SK-N-SH (cell line): ENCODE results near the gene ALPG.

ENCODE experiments used
- REST ChIP-seq: IDR thresholded peaks from 2 replicates; pipeline ENCODE4 v1.6.1; 2012; ENCODE audit warnings: mild to moderate bottlenecking, low read depth, low read length, moderate library complexity
- RXRA ChIP-seq: IDR thresholded peaks from 2 replicates; pipeline ENCODE4 v1.4.0; 2012; ENCODE audit warnings: low read depth, mild to moderate bottlenecking, borderline replicate concordance
- TAF1 ChIP-seq: IDR thresholded peaks from 2 replicates; pipeline ENCODE4 v1.6.1; 2012; ENCODE audit warnings: low read depth, mild to moderate bottlenecking, low read length, moderate library complexity, borderline replicate concordance
- USF1 ChIP-seq: IDR thresholded peaks from 2 replicates; pipeline ENCODE4 v1.4.0; 2012; ENCODE audit warnings: low read depth, borderline replicate concordance
- YY1 ChIP-seq: IDR thresholded peaks from 2 replicates; pipeline ENCODE4 v1.4.0; 2012; ENCODE audit warnings: low read depth, mild to moderate bottlenecking
- TF ChIP-seq, protein P1 (sequence below): fragments of 200-600 bp; sonication (generic); IDR thresholded peaks from 2 replicates; pipeline ENCODE4 v1.6.1; 2017; ENCODE audit warnings: antibody characterized with exemption, mild to moderate bottlenecking, moderate library complexity

DNA sequence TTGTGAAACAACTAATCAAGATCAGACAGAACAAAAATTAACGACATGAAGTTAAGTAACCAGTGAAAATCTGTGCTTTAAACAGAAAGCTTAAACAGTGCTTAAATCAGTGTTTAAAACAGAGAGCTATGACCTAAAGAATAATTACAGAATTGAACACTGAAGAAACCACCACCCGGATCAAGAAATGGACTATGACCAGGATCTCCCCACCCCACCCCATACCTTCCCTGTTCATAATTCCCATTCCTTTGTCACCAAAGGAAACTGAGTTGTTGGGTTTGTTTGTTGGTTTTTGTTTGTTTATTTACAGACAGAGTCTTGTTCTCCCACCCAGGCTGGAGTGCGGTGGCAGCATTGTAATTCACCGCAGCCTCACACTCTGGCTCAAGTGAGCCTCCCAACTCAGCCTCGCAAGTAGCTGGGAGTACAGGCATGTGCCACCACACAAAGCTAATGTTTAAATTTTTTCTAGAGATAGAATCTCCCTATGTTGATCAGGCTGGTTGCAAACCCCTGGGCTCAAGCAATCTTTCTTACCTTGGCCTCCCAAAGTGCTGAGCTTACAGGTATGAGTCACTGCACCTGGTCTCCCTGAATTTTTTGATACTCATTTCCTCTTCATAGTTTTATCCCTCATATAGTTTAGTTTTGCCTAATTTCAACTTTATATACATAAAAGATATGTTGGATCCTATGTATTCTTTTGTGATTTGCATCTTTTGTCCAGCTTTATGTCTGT is 8.2 kb upstream of the ALPG start:
- TF ChIP-seq RXRA = no peak
- no peak for TF ChIP-seq YY1
- no peak for TF ChIP-seq TAF1
- TF ChIP-seq, protein P1, sequence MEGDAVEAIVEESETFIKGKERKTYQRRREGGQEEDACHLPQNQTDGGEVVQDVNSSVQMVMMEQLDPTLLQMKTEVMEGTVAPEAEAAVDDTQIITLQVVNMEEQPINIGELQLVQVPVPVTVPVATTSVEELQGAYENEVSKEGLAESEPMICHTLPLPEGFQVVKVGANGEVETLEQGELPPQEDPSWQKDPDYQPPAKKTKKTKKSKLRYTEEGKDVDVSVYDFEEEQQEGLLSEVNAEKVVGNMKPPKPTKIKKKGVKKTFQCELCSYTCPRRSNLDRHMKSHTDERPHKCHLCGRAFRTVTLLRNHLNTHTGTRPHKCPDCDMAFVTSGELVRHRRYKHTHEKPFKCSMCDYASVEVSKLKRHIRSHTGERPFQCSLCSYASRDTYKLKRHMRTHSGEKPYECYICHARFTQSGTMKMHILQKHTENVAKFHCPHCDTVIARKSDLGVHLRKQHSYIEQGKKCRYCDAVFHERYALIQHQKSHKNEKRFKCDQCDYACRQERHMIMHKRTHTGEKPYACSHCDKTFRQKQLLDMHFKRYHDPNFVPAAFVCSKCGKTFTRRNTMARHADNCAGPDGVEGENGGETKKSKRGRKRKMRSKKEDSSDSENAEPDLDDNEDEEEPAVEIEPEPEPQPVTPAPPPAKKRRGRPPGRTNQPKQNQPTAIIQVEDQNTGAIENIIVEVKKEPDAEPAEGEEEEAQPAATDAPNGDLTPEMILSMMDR = no peak
- no peak for TF ChIP-seq USF1
- no peak for TF ChIP-seq REST
